ENCODE measurements around the gene PEX26.

DNA sequence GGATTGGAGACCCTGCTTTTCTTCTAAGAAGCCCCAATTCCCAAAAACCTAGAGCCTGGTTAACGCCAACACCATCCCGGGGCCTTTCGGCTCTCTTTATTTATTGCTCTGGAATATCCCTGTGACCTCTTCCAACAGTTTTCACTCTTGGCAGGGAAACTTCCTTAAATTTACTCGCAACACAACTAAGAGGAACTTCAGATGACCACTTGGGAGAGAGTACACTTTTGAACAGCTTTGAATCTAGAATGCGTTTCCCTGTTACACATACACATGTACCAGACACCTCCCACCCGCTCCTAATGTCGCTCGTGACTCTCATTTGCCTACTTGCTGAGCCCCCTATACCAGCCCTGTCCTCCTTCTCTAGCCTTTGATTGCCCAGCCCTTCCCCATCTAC is 52.2 kb downstream of the PEX26 start:
- TF ChIP-seq, protein P1, sequence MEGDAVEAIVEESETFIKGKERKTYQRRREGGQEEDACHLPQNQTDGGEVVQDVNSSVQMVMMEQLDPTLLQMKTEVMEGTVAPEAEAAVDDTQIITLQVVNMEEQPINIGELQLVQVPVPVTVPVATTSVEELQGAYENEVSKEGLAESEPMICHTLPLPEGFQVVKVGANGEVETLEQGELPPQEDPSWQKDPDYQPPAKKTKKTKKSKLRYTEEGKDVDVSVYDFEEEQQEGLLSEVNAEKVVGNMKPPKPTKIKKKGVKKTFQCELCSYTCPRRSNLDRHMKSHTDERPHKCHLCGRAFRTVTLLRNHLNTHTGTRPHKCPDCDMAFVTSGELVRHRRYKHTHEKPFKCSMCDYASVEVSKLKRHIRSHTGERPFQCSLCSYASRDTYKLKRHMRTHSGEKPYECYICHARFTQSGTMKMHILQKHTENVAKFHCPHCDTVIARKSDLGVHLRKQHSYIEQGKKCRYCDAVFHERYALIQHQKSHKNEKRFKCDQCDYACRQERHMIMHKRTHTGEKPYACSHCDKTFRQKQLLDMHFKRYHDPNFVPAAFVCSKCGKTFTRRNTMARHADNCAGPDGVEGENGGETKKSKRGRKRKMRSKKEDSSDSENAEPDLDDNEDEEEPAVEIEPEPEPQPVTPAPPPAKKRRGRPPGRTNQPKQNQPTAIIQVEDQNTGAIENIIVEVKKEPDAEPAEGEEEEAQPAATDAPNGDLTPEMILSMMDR (IDR thresholded peaks at IDR 0.05), result no peak
- TF ChIP-seq POLR2A (IDR thresholded peaks at IDR 0.05), result no peak

All from lower leg skin (tissue), 3 donors.